Measurements from ENCODE around the gene CRHR1.

DNA sequence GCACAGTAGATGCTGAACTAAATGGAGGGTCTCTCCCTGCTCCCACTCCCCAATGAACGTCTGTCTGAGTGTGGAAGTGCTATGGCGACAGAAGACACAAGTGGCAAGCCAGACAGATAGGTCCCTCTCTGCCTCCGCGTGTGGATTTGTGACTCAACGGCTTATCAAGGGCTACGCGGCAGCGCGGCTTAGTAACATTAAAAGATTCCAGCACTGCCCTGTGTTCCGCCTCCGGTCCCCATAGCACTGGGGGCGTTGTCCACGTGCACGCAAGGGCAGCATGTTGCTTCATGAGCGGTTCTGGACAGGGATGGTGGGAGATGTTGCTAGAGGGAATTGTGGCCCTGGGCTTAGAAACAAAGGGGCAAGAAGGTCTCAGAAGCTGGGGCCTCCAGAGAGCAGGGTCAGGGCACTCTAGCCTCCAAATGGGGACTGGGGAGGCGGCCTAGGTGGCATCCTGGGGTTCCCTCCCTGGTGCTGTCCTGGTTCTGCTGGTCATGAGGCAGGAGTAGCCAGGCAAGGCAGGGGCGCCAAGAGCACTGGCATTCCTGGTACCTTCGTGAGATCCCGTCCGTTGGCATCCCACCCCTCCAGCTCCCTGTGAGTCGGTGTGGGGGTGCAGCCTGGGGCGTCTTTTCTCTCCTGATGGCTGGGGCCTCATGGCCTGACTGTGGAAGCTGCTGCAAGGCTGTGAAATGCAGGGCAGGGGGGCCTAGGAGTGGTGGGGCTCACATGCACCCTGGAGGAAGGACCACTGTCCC, 9.1 kb downstream of the CRHR1 start:
- TF ChIP-seq POLR2AphosphoS5 (IDR thresholded peaks at IDR 0.05) (no peak), CTCF (IDR thresholded peaks at IDR 0.05) (no peak)
